KG1 (cell line): ENCODE results near the gene SIGLEC1.

Experiments
- DNase-seq: peaks from one replicate; lab custom pipeline; 2025; lab: John Stamatoyannopoulos, UW

Gene SIGLEC1

DNA sequence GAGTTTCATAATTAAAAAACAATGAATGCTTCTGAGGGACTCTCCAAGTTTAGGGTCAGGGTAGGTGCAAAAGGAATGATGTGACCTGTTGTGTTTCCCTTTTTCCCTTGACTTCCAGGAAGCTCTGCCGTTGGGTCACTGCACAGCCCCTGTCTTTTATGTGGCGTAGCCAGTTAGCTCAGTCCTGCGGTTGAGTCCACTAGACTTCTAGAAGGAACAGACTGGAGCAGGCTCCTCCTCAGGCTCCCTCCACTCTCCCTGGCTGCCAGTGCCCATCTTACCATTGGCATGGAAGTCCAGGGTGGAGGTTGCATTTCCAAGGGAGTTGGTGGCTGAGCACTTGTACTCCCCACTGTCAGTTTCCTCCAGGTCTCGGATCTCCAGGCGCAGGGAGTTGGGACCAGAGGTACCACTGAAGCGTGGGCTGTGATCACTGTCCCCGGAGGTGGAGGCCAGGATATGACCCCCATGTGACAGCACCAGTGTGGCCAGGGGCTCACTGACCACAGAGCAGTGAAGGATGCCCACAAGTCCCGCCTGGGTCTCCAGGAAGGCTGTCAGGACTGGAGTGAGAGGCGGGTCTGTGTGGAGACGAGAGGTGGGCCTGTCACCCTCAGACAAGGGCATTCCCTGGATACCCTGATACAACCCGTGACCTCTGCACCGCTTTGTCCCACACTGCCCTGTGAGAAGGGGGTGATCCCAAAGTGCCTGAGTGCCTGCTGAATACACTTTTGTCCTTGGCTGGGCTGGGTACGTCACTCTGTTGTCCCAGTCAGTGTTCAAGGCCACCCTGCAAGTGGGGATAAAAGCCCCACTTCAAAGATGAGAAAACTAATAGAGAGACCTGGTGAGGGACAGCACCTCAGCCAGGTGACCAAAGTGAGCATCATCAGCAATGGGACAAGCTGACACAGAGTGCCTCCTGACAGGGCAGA is 11.1 kb downstream of the SIGLEC1 start:
- no peak for DNase-seq

DNA sequence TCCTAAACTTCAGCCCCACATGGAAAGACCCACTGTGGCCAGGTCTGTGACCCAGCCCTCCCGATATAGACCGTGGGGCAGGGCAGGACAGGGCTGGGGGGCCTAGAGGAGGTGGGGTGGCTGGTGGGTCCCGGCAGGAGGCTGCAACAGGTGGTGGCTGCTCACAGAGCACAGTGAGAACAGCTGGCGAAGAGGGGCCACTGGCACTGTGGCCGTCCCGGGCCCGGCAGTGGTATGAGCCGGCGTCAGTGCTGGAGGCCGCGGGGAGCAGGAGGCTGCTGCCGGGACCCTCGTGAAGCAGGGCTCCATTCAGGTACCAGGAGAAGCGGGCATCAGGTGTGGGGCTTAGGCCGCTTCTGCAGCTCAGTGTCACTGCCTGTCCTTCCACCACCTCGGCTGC is 13.4 kb downstream of the SIGLEC1 start:
- no peak for DNase-seq

DNA sequence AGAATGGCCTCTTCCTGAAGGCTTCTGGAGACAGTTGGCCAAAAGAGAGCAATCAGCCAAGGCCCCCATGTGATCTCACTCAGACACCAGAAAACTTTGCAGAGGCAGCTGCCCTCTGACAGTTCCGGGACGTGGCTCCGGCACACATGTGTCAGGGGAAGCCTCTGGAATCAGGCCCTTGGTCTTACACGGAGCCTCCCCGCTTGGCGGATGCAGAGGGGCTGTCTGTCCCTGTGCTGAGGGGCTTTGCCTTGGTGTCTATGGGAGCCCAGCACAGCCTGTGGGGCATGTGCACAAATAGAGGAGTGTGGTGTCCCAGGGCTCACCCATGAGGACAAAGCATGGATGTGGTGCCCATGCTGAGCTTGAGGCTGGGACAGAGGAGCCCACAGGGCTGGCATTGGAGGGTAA is 13.8 kb downstream of the SIGLEC1 start:
- DNase-seq = no peak

- no peak for DNase-seq
Observed at GRCh38 chr20:3697588-3698305, 14.7 kb downstream of the SIGLEC1 start.

DNA sequence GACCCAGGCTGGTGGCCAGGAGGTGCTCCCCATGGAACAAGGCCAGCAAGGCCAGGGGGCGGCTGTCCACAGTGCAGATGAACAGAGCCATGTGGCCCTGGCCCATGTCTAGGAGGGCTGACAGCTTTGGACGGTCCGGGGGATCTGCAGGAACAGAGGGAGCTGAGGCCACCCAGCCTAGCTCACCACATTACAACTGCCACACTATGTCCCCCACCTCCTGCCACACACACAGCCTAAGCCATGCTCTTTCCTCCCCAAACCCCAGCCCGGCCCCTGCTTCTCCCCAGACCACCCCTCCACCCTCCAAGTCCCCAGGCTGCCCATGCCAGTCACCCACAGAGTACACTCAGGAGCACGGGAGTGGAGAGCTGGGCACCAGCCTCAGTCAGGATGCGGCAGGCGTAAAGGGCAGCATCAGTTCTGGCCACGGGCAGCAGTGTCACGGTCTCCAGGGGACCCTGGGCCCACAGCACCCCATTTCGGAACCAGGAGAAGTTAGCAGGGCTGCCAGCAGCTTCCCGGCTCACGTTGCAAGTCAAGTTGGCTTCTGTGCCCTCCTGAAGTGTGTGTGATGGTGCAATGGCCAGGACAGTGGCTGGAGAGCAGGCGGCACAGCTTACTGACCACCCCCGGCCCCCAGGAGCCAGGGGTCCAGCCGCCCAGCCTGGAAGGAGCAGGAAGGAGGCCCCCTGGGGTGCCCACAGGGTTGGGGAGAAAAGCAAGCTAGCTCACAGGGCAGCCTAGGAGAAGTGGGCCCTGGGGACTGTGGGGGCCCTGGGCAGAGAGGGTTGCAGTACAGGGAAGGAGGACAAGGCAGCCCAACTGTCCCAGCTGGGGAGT is 15.4 kb downstream of the SIGLEC1 start:
- DNase-seq = no peak

- DNase-seq = no peak
Observed at GRCh38 chr20:3696200-3696599, 16.2 kb downstream of the SIGLEC1 start.

- DNase-seq = no peak
Observed at GRCh38 chr20:3694864-3695263, 17.5 kb downstream of the SIGLEC1 start.

DNA sequence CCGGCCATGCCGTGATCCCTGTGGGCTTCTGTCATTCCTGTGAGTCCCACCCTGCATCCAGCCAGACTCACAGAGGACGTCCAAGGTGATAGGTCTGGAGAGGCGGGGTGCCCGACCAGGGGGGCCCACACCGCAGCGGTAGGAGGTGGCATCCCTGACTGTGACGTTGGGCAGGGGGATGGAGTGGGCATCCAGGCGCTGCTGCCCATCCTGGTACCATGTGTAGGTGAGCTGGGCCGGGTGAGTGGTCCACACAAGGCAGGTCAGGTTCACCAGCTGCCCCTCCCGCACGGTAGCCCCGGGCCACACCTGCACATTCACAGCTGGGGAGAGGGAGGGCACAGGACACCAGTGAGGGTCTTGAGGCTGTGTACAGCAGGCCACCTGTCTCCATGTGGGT is 19.0 kb downstream of the SIGLEC1 start:
- DNase-seq = no peak

DNA sequence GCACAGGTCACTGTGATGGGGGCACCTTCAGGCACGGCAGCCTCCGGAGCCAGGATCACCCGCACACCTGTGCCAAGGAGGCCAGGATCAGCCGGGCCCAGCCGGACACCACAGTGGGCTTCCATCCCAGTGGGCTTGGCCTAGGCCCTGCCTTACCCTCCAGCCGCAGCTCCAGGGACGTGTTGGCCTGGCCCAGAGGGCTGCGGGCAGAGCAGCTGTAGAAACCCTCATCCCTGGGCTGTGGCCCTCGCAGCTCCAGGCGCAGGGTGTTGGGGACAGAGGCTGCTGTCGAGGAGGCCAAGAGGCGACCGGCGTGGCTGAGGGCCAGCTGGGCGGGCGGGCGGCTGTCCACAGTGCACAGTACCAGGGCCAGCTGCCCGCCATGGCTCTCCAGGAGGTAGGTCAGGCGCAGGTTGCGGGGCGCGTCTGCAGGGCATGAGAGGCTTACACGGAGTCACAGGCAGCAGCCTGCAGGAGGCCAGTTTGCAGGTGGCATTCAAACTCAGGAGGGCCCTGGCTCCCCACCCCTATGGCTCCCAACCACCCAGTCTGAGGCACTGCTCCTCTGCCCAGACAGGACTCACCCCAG is 19.6 kb downstream of the SIGLEC1 start:
- DNase-seq = no peak

- DNase-seq = no peak
Observed at GRCh38 chr20:3691897-3692296, 20.5 kb downstream of the SIGLEC1 start.

DNA sequence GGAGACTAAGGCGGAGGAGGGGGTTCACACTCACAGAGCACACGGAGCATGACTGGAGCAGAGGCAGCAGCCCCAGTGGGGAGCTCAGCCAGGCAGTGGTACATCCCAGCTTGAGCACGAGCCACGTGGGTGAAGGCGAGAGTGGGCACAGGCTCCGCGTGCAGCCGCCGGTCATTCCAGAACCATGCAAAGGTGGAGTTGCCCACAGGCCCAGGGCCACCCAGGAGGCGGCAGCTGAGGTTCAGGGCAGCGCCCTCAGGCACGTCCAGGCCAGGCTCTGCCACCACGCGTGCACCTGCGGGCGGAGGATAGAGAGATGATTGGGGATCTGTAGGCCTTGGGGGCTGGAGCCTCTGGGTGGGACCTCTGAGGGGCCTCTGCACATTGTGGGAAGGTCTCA is 21.1 kb downstream of the SIGLEC1 start:
- DNase-seq = no peak

GRCh38 chr20:3690413-3690812 is 22.0 kb downstream of the SIGLEC1 start:
- no peak for DNase-seq

DNA sequence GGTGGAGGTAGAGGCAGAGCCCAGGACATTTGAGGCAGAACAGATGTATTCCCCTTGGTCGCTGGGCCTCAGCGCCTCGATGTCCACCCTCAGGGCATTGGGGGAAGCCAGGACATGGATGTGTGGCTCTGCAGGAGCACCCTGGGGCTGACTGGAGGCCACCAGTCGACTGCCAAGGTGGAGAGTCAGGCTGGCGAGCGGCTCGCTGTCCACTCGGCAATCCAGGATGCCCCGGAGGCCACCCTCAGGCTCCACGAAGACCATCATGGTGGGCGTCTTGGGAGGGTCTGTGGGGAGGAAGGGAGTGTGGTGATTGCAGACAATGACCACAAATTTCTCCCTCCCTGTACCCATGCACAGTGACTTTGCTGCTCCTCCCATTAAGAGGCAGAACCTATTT is 22.4 kb downstream of the SIGLEC1 start:
- DNase-seq = no peak

DNA sequence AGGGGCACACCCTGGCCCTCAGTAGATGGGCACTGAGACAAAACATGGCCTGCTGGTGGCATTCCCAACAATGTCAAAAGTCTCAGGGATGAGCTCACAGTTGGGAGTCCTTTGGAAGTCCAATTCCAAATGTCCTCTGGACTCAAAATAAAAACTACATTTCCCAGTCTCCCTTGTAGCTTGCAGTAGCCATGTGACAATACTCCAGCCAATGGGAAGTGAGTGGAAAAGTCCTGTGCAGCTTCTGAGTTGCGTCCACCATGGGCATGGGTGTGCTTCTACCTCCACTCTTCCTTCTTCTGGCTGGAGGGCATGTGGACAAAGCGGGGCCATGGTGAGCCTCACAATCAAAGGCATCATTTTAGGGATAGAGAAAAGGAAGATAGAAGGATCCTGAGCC is 24.7 kb downstream of the SIGLEC1 start:
- no peak for DNase-seq

GRCh38 chr20:3686867-3687321 is 25.5 kb downstream of the SIGLEC1 start:
- DNase-seq = no peak

- no peak for DNase-seq
Observed at GRCh38 chr20:3686421-3686820, 26.0 kb downstream of the SIGLEC1 start.

DNA sequence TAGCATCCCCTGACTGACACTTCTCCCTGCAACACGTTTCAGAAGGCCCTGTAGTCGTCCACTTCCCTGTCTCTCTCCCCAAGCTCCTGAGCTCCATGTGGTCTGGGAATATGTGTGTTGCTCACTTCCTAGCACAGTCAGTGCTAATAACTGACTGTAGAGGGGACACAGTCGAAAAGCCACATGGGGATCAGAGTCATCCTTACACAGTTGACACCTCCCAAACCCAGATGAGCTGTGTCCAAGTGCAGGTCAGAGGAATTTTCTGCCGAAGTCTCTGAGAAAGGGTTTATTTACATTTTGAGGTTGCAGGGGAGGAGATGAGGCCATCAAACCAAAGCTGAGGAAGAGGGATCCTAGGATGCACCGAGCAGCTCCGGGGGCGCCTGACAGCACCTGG is 27.1 kb downstream of the SIGLEC1 start:
- no peak for DNase-seq

DNA sequence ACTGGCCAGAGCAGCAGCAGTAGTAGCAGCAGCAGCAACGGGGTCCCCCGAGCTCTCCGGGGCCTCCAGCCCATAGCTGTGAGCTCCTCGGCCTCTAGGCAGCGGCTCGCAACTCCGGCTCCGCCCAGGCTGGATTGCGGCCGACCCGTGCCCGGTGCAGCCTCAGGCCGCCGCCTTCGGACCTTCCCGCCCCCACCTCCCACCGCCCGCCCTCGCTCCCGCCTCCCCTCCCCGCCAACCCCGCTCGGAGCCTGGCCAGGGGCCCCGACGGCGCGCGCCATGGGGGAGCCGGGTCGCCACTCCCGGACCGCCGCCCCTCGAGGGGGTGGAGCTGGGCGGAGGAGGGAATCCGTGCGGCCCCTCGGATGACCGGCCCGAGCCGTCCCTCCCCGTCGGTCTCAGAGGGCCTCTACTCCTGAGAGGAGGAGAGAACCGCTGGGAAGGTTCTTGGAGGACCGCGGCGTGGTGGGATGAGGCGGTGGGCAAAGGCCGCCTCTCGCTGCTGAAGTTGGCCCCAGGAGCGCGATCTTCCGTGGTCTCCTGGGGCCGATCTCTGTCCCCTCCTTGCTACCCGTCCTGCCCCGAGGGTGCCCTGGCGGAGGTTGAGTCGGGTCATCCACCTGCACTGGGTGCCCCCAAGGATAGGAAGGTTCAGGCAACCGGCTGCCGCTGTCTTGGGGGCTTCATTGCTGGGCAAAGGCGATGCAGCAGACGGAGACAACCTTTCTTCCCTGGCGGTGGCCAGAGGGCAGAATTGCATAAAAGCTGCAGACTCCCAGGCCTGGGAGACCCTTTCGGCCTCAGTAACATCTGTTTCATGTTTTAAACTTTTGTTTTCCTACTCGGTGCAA is 30.2 kb downstream of the SIGLEC1 start, which contains the start of gene ADAM33:
Gene ADAM33 (minus strand): TSS at position 80 of the 851 bp plus-strand sequence. CDS start 6 bp downstream, at position 74.
- DNase-seq = no peak

DNA sequence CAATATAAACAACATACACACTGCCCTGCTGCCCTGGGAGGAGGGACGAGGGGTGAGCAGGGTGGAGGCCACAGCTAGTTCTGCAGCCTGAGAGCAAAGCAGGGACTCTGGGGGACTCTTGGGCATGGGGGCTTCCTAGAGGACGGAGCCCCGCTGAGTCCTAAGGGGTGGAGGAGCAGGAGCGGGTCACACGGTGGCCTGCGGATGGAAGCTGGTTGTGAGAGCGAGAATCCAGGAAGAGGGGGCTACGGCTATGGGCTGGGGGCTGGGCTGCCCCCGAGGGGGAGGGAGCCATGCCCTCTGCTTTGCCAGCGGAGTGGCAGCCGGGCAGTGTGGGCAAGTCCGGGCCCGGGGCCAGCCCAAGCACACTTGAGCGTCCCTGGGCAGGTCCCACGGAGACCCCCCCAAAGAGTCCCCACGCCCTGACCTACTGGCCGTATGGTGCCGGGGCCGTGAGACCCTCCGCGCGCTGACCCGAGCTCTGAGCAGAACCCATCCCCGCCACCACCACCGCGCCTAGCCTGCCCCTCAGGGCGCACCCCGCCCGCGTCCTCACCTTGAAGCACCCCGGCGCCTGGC is 31.0 kb downstream of the SIGLEC1 start:
- DNase-seq = no peak

DNA sequence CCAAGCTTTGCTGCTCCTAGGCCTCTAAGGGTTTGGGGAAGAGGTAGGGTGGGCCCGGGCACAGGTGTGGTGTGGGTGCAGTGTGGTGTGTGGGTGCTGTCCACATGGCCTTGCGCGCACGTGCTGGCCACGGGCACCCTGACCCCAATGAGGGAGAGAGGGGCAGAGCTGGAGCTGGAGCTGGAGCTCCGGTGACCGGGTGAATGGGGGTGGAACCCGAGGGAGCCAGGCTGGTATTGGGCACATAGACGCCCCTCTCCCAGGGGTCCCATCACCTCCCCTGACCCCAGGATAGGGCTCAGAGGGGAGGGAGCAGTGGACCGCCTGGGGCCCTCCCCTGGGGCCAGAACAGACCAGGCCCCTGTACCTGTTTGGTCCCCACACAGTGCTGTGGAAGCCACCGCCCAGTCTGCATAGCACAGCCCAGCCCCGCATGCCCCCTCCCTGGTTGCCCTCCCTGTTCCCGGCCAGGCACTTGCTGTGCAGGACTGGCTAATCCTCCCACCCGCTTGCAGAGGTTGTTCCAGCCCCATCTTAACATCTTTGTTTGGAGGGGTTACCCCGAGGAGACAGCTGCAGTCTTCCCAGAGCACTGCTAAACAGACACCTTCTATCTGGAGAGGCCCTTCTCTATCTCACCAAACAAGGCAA is 31.6 kb downstream of the SIGLEC1 start:
- no peak for DNase-seq
